ENCODE results near the gene COPS9.

The COPS9 gene

GRCh38 chr2:240132651-240132980, 3.5 kb downstream of the COPS9 start:
- ChIA-PET POLR2A (no interaction called here), CTCF (interaction anchor here (1.0 kb wide), 1 partner anchor 9 kb away, joined by 3 read pairs; no protein-coding TSS in a partner anchor)
- no peak for DNase-seq (ENCODE audit: extremely low spot score)
- no peak for TF ChIP-seq CTCF (IDR thresholded peaks at IDR 0.05; ENCODE audit: control extremely low read depth, extremely low read depth, low read depth, missing control alignments)

- ChIA-PET CTCF (interaction anchor here (1.0 kb wide), 1 partner anchor 10 kb away, joined by 3 read pairs; no protein-coding TSS in a partner anchor), POLR2A (no interaction called here)
- DNase-seq (ENCODE audit: extremely low spot score), result no peak
- TF ChIP-seq CTCF (IDR thresholded peaks at IDR 0.05; ENCODE audit: control extremely low read depth, extremely low read depth, low read depth, missing control alignments), result no peak
Measured at GRCh38 chr2:240131941-240132650, 4.0 kb downstream of the COPS9 start.

- no peak for DNase-seq (ENCODE audit: extremely low spot score)
- POLR2A ChIA-PET, result no interaction called here
- no peak for TF ChIP-seq CTCF (IDR thresholded peaks at IDR 0.05; ENCODE audit: control extremely low read depth, extremely low read depth, low read depth, missing control alignments)
- CTCF ChIA-PET, result no interaction called here
Measured at GRCh38 chr2:240131296-240131695, 4.8 kb downstream of the COPS9 start.

GRCh38 chr2:240130393-240131195, 5.5 kb downstream of the COPS9 start:
- ChIA-PET POLR2A (no interaction called here), CTCF (interaction anchor here (2.1 kb wide), 1 partner anchor 71 kb away, joined by 7 read pairs; no protein-coding TSS in a partner anchor)

GRCh38 chr2:240129731-240130392, 6.2 kb downstream of the COPS9 start:
- no peak for TF ChIP-seq CTCF (IDR thresholded peaks at IDR 0.05; ENCODE audit: control extremely low read depth, extremely low read depth, low read depth, missing control alignments)
- POLR2A ChIA-PET, result interaction anchor here (0.5 kb wide), 1 partner anchor 240 kb away, joined by 3 read pairs; no protein-coding TSS in a partner anchor
- no peak for DNase-seq (ENCODE audit: extremely low spot score)
- CTCF ChIA-PET, result interaction anchor here (1.4 to 2.1 kb wide), 2 partner anchors 12 to 70 kb away, joined by 5 to 7 read pairs; no protein-coding TSS in a partner anchor

More at GRCh38 chr2:240130393-240131195, 5.5 kb downstream of the COPS9 start:
- no peak for DNase-seq (ENCODE audit: extremely low spot score)
- no peak for TF ChIP-seq CTCF (IDR thresholded peaks at IDR 0.05; ENCODE audit: control extremely low read depth, extremely low read depth, low read depth, missing control alignments)

GRCh38 chr2:240129311-240129710, 6.8 kb downstream of the COPS9 start:
- no peak for DNase-seq (ENCODE audit: extremely low spot score)
- no peak for TF ChIP-seq CTCF (IDR thresholded peaks at IDR 0.05; ENCODE audit: control extremely low read depth, extremely low read depth, low read depth, missing control alignments)
- POLR2A ChIA-PET, result interaction anchor here (0.5 kb wide), 1 partner anchor 241 kb away, joined by 3 read pairs; no protein-coding TSS in a partner anchor
- CTCF ChIA-PET, result interaction anchor here (1.0 to 2.1 kb wide), 4 partner anchors 13 to 70 kb away, joined by 3 to 7 read pairs (median 5); no protein-coding TSS in a partner anchor

Data from GM10248 (cell line).